Activated T-cell treated with anti-CD3 and anti-CD28 coated beads, Interleukin-2, amount 50 U/mL, for 72 hours (primary cell): ENCODE data around the gene HSD17B11. TPM values are rescaled to one million over a fixed set of nuclear protein-coding genes. Genes with fewer than 3 reads are reported as not detected.
A peak's percentile ranks its signal among the peaks of the same experiment; 100 is the strongest.
"Not testable (repeated sequence)": the region's sequence is repeated elsewhere in the genome, so short reads cannot be mapped to it uniquely, and the experiment has no call there.

Experiments used
- ATAC-seq, 2 donors: fragments of 150-1000 bp; cut with Tn5 transposase; replicated peaks in 1 of 2; 2 replicates each; pipeline ENCODE4 v1.10.0; 2021; ENCODE audit warnings: moderate library complexity in 2 of 2, mild to moderate bottlenecking in 1 of 2
- DNase-seq, 2 donors: peaks; one replicate each; pipeline ENCODE4 v3.0.0; 2021 to 2022; ENCODE audit warnings: mixed read lengths in 1 of 2
- H3K27ac Mint-ChIP-seq: one replicate; pipeline ENCODE4 v1.8.0; 2022; ENCODE audit warnings: mild to moderate bottlenecking, moderate library complexity, mixed read lengths
- H3K27me3 Mint-ChIP-seq: one replicate; pipeline ENCODE4 v1.8.0; 2022; ENCODE audit warnings: low read depth, mixed read lengths
- H3K36me3 Mint-ChIP-seq, 2 donors: one replicate each; pipeline ENCODE4 v1.8.0; 2022; ENCODE audit warnings: mixed read lengths in 2 of 2, mild to moderate bottlenecking in 1 of 2; ENCODE audit not compliant: insufficient read depth in 2 of 2
- H3K4me1 Mint-ChIP-seq: one replicate; pipeline ENCODE4 v1.8.0; 2022; ENCODE audit warnings: low read depth, mixed read lengths
- H3K4me3 Mint-ChIP-seq, 2 donors: one replicate each; pipeline ENCODE4 v1.8.0; 2022; ENCODE audit warnings: mild to moderate bottlenecking in 2 of 2, mixed read lengths in 2 of 2, moderate library complexity in 2 of 2
- H3K9me3 Mint-ChIP-seq, 2 donors: one replicate each; pipeline ENCODE4 v1.8.0; 2022; ENCODE audit warnings: mixed read lengths in 2 of 2
- total RNA-seq, 2 donors: library from RNA; stranded (reverse); gene quantifications; one replicate each; pipeline ENCODE4 v1.2.3, GENCODE V29; 2022

Gene HSD17B11
- total RNA-seq, 2 donors from 2014 or later = 19.7 to 22.3 TPM

DNA sequence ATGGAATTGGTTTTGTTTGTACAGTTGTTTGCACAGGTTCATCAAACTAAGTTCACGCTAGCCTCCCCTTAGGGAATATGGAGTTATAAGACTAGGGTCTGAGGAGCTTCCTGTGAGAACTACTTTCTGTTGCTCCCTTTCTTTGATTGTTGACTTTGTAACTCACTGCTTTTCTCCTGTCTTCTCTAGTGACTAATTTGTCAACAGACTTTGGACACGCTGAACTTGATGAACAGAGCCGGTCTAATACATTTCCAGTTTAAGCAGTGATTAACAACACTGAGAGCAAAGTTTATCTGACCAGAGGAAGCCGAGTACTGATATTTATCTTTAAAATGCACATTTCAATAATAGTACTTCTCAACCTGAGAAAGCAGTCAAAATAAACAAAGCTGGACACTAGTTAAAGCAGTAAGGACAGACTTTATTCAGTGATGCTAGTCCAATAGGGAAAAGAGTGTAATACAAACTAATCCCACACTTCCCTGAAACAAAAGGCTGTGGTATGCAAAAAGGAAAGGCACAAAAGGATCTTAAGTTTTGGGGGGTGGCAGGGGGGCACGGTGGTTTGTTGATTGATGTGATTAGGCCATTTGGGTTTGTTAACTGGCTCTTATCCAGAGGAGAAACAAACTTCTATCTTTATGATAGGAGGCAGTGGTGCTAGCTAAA is 28.7 kb upstream of the HSD17B11 start:
- Mint-ChIP-seq H3K27me3 (no peaks in the 10 kb centered on the region), H3K4me1 (peaks cover 28% of the 10 kb centered on the region), H3K27ac (no peak overlapping the region), H3K9me3 (no peaks in the 10 kb centered on the region), H3K36me3 (peaks cover 0 to 1% of the 10 kb centered on the region in 2 donors), H3K4me3 (no peak overlapping the region)
- ATAC-seq = no peak
- DNase-seq = no peak

DNA sequence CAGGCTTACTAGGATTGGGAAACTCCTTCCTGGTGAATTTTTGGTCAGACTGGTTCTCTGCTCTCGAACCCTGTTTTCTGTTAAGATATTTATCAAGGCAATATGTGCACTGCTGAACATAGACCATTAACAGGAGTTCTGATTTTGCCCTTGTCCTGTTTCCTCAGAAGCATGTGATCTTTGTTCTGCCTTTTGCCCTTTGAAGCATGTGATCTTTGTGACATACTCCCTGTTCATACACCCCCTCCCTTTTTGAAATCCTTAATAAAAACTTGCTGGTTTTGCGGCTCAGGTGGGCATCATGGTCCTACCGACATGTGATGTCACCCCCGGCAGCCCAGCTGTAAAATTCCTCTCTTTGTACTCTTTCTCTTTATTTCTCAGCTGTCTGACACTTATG is 27.4 kb upstream of the HSD17B11 start:
- not testable (repeated sequence) for H3K27ac Mint-ChIP-seq, ATAC-seq, DNase-seq, H3K27me3 Mint-ChIP-seq, H3K9me3 Mint-ChIP-seq, H3K4me3 Mint-ChIP-seq, H3K36me3 Mint-ChIP-seq
- H3K4me1 Mint-ChIP-seq = peaks cover 15% of the 10 kb centered on the region

DNA sequence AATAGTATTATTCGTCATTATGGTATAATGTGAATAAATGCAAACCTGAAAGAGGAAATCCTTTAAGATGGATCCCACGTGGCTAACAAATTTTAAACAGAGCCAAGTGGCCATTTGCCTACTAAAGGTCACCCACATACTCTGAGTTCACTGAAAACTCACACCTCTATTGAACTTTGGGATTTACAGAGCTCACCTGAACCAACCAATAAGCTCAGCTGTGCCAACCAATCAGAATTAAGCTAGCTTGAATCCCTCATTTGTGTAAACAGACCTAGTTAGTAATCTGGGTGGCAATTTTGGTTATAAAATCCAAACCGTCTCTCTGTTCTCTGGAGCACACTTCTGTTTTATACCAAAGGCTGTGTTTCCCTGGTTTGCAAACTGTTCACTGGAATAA is 26.0 kb upstream of the HSD17B11 start:
- peaks cover 9% of the 10 kb centered on the region for H3K4me1 Mint-ChIP-seq
- ATAC-seq (no peak), DNase-seq (no peak)
- H3K36me3 Mint-ChIP-seq = no peaks in the 10 kb centered on the region
- no peak overlapping the region for H3K27ac Mint-ChIP-seq
- H3K9me3 Mint-ChIP-seq = no peaks in the 10 kb centered on the region
- H3K27me3 Mint-ChIP-seq = peaks cover 5% of the 10 kb centered on the region
- no peak overlapping the region for H3K4me3 Mint-ChIP-seq

DNA sequence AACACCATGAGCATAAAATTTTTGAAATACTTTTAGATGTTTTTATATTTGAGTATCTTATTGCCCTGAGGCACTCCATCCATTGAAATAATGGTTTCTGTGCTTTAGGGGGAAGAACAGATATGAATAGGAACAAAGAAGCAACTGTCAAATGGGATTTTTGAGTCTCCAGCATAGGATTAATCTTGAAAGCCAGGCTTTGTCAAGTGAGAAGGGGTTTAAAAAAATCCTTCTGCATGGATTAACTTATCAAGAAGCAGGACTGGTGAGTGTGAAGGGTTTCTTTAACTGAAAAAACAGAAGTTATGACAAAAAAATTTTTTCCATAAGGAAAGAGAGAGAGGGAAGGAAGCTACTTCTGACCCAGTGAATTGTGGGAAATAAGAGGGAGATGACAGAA is 23.8 kb upstream of the HSD17B11 start:
- ATAC-seq = no peak
- no peak overlapping the region for H3K27ac Mint-ChIP-seq

DNA sequence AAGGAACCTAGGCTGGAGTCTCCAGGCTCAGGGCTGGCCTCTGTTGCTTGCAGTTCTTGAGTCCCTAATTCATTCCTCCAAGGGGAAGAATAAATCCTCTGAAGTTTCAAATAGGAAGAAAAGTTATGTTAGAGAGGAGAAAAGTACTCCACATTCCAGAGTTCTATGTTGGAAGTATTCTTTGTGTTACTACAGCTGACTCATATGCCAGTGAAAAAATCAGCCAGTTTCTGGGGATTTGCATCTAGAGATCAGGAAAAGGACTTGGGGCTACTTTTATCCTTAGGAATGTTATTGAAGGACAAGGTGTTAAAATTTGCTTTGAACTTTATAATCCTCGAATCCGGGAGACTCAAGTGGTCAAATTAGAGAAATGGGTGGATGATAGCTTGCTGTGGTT is 19.7 kb upstream of the HSD17B11 start:
- no peak for ATAC-seq
- H3K4me1 Mint-ChIP-seq = peaks cover 10% of the 10 kb centered on the region
- no peaks in the 10 kb centered on the region for H3K9me3 Mint-ChIP-seq
- no peaks in the 10 kb centered on the region for H3K36me3 Mint-ChIP-seq
- H3K27me3 Mint-ChIP-seq = peaks cover 13% of the 10 kb centered on the region
- no peak overlapping the region for H3K4me3 Mint-ChIP-seq
- no peak for DNase-seq
- H3K27ac Mint-ChIP-seq = no peak overlapping the region

More for the DNA sequence above, 23.8 kb upstream of the HSD17B11 start:
- no peak for DNase-seq
- H3K36me3 Mint-ChIP-seq = no peaks in the 10 kb centered on the region
- H3K4me1 Mint-ChIP-seq = no peaks in the 10 kb centered on the region
- no peak overlapping the region for H3K4me3 Mint-ChIP-seq
- H3K9me3 Mint-ChIP-seq = no peaks in the 10 kb centered on the region
- H3K27me3 Mint-ChIP-seq = peaks cover 9% of the 10 kb centered on the region

DNA sequence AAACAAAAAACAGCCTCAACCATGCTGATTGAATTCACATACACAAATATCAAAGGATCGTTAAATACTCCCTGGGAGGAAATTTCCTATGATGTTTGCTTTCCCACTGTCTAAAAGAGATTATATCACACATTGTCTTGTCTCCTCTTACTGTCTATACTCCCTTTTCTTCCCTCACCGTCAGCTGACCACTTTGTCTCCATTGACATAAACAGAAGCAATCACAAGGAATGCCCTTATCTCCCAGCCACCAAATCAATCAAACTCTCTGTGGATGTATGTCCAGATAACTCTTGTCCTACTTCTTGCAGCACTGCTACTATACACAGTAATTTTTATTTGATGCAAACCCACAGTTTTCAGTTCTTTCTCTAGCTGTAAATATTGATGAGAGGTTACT is 19.2 kb upstream of the HSD17B11 start:
- DNase-seq (no peak), ATAC-seq (no peak)
- no peaks in the 10 kb centered on the region for H3K9me3 Mint-ChIP-seq
- H3K4me3 Mint-ChIP-seq = no peak overlapping the region
- no peak overlapping the region for H3K27ac Mint-ChIP-seq
- H3K27me3 Mint-ChIP-seq = peaks cover 13% of the 10 kb centered on the region
- peaks cover 10% of the 10 kb centered on the region for H3K4me1 Mint-ChIP-seq
- H3K36me3 Mint-ChIP-seq = no peaks in the 10 kb centered on the region

DNA sequence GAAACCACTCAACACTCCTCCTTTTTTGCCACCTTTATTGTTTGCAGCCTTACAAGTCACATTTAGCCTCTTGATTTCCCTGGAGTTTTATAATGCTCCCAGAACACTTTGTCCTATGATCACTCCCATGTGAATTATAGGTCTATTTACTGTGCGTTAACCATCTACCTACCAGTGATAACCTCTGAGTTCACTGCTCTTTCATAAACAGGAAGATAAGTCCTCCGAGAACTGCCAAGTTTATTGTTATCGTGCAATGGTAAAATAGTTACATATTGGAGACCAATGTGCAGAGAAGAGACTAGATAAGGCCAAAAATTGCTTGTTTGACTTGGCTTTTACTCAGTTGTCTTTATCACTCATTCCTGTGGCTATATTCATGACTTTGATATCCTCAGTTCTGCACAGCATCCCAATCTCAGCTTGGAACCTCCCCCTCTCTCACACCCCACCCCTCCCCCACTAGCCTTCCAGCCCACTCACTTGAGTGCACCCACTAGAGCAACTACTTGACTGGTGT is 18.5 kb upstream of the HSD17B11 start:
- Mint-ChIP-seq H3K36me3 (no peaks in the 10 kb centered on the region), H3K27me3 (peaks cover 13% of the 10 kb centered on the region)

DNA sequence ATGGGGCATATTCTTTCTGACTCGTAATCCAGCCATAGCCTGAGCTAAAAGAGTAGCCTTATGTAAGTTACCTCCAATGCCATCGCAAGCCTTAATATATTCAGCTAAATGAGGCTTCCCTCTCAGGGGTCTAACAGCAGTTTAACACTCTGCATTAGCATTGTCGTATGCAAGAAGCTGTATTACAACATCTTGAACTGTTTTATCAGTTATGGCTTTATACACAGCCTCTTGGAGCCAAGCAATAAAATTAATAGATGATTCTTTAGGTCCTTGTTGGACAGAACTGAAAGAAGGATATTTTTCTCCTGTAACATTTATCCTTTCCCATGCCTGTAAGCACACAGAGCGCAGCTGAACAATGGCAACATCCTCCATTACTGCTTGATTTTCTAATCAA is 15.9 kb upstream of the HSD17B11 start:
- not testable (repeated sequence) for H3K36me3 Mint-ChIP-seq, H3K27ac Mint-ChIP-seq

More for the DNA sequence above, 18.5 kb upstream of the HSD17B11 start:
- H3K4me3 Mint-ChIP-seq = no peak overlapping the region
- H3K27ac Mint-ChIP-seq = no peak overlapping the region
- ATAC-seq = no peak
- H3K4me1 Mint-ChIP-seq = peaks cover 10% of the 10 kb centered on the region
- no peak for DNase-seq
- no peaks in the 10 kb centered on the region for H3K9me3 Mint-ChIP-seq

DNA sequence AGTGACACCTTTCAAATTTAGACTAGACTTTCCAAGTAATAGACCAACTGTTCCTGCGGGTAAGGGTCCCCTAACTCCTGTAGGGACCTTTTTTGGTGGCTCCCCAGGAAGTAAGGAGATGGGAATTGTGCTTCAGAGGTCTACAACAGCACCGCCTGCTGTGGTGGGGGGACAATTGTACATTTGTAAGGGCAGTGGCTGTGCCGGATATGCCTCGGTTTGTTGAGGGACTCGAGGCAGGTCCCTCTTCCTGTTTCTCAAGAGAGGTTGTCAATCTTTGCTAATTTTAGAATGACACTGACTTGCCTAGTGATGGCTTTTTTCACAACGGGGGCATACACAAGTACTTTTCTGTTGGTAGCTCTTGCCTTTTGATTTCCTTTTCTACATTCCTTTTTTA is 15.5 kb upstream of the HSD17B11 start:
- Mint-ChIP-seq H3K27ac (no peak overlapping the region), H3K4me3 (peak overlapping the region; percentile 44 to 51), H3K27me3 (peaks cover 8% of the 10 kb centered on the region), H3K4me1 (peaks cover 10% of the 10 kb centered on the region), H3K36me3 (no peaks in the 10 kb centered on the region), H3K9me3 (no peaks in the 10 kb centered on the region)
- DNase-seq (no peak), ATAC-seq (peak in 1 of 2 donors; percentile 15)

More for the DNA sequence above, 15.9 kb upstream of the HSD17B11 start:
- not testable (repeated sequence) for H3K4me1 Mint-ChIP-seq, DNase-seq, H3K9me3 Mint-ChIP-seq, H3K27me3 Mint-ChIP-seq, ATAC-seq
- H3K4me3 Mint-ChIP-seq = peak overlapping the region; percentile 44 to 51

DNA sequence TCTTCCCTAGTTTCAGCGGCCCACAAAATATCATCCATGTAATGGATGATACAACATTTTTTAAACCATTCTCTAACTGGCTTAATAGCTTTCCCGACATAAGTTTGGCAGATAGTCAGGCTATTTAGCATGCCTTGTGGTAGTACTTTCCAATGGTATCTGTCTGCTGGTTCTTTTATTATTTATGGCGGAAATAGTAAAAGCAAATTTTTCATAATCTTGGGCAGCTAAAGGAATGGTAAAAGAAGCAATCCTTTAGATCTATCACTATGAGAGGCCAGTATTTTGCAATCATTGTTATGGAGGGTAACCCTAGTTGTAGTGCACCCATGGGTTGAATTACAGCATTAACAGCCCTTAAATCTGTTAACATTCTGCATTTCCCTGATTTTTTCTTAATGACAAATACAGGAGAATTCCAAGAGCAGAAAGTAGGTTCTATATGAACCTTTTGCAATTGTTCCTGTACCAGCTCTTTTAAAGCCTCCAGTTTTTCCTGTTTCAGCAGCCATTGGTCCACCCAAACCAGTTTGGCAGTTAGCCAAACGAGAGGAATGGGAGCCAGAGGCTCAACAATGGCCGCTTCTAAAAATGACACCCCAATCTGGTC is 14.3 kb upstream of the HSD17B11 start:
- H3K27ac Mint-ChIP-seq = no peak overlapping the region
- H3K27me3 Mint-ChIP-seq = peaks cover 8% of the 10 kb centered on the region
- no peaks in the 10 kb centered on the region for H3K9me3 Mint-ChIP-seq
- no peak for ATAC-seq
- H3K4me3 Mint-ChIP-seq = no peak overlapping the region
- no peaks in the 10 kb centered on the region for H3K36me3 Mint-ChIP-seq
- no peak for DNase-seq
- H3K4me1 Mint-ChIP-seq = peaks cover 10% of the 10 kb centered on the region

DNA sequence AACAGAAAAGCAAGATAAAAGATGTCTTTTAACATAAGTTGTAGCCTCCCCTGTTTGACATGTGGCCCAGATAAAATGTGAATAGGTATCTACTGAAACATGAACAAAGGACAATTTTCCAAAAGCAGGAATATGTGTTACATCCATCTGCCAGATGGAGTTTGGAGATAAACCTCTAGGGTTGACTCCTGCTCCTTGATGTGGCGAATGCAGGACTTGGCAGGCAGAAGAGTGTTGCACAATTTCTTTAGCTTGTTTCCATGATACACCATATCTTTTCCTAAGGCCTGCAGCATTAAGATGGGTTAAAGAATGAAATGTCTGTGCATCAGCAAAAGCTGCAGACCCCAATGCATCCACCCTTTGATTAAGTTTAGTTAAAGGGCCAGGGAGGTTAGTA is 12.7 kb upstream of the HSD17B11 start:
- H3K4me3 Mint-ChIP-seq, H3K27me3 Mint-ChIP-seq, ATAC-seq, H3K27ac Mint-ChIP-seq, DNase-seq, H3K4me1 Mint-ChIP-seq, H3K9me3 Mint-ChIP-seq, H3K36me3 Mint-ChIP-seq: not testable (repeated sequence)

DNA sequence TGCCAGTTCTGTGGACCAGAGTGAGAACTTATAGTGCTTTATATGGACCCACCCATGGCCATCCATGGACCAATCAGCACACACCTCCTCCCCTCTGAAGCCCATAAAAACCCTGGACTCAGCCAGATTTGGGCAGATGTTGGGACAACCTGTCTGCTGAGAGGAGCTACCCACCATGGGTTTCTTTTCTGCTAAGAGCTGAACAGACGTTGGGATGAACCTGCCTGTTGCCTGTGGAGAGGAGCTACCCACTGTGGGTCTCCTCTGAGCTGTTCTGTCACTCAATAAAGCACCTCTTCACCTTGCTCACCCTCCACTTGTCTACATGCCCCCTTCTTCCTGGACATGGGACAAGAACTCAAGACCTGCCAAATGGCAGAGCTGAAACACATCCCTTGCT is 9.0 kb upstream of the HSD17B11 start:
- Mint-ChIP-seq H3K4me3 (no peak overlapping the region), H3K36me3 (no peaks in the 10 kb centered on the region), H3K9me3 (no peaks in the 10 kb centered on the region), H3K27ac (no peak overlapping the region), H3K27me3 (no peaks in the 10 kb centered on the region), H3K4me1 (no peaks in the 10 kb centered on the region)
- no peak for DNase-seq
- no peak for ATAC-seq

DNA sequence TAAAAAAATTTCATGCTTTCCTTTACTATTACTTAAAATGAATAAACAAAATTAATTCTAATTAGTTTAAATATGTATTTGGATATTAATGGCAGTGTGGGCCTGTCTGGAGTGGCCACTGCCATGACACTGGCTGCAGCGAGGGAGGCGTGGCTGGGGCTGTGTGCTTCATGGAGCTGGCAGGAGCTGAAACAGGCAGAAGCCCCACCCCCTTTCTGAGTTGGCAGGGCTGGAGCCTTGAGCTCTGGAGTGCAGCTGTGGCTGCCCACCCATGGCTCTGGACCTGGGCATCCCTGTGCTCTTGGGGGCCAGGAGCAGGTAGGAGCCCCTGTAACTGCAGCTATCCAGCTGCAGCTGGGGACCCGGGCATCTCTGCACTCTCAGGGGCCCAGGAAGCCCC is 8.2 kb upstream of the HSD17B11 start:
- H3K36me3 Mint-ChIP-seq = no peaks in the 10 kb centered on the region
- H3K9me3 Mint-ChIP-seq = no peaks in the 10 kb centered on the region
- DNase-seq (no peak), ATAC-seq (no peak)
- H3K27ac Mint-ChIP-seq = no peak overlapping the region
- no peaks in the 10 kb centered on the region for H3K4me1 Mint-ChIP-seq
- H3K27me3 Mint-ChIP-seq = no peaks in the 10 kb centered on the region
- no peak overlapping the region for H3K4me3 Mint-ChIP-seq

DNA sequence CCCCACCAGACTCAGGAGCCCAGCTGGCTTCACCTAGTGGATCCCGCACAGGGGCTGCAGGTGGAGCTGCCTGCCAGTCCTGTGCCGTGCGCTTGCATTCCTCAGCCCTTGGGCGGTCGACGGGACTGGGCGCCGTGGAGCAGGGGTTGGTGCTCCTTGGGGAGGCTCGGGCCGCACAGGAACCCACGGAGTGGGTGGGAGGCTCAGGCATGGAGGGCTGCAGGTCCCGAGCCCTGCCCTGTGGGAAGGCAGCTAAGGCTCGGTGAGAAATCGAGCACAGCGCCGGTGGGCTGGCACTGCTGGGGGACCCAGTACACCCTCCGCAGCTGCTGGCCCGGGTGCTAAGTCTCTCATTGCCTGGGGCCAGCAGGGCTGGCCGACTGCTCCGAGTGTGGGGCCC is 4.9 kb upstream of the HSD17B11 start:
- H3K4me3 Mint-ChIP-seq, ATAC-seq, H3K27me3 Mint-ChIP-seq: not testable (repeated sequence)

More for the DNA sequence above, 4.9 kb upstream of the HSD17B11 start:
- not testable (repeated sequence) for H3K27ac Mint-ChIP-seq, H3K9me3 Mint-ChIP-seq, H3K4me1 Mint-ChIP-seq, DNase-seq, H3K36me3 Mint-ChIP-seq
